Stimulated activated naive CD8-positive, alpha-beta T cell treated with anti-CD3 and anti-CD28 coated beads, Interleukin-15, Interleukin-2, amounts not matched to agents 100 U/mL and 50 U/mL, for 24 hours (primary cell): ENCODE results near the gene C20orf173.
A peak's percentile ranks its signal among the peaks of the same experiment; 100 is the strongest.

Source experiments
- ATAC-seq: fragments of 150-1000 bp; cut with Tn5 transposase; one replicate; pipeline ENCODE4 v1.10.0; 2021
- DNase-seq: peaks from one replicate; pipeline ENCODE4 v3.0.0; 2021

C20orf173 gene

DNA sequence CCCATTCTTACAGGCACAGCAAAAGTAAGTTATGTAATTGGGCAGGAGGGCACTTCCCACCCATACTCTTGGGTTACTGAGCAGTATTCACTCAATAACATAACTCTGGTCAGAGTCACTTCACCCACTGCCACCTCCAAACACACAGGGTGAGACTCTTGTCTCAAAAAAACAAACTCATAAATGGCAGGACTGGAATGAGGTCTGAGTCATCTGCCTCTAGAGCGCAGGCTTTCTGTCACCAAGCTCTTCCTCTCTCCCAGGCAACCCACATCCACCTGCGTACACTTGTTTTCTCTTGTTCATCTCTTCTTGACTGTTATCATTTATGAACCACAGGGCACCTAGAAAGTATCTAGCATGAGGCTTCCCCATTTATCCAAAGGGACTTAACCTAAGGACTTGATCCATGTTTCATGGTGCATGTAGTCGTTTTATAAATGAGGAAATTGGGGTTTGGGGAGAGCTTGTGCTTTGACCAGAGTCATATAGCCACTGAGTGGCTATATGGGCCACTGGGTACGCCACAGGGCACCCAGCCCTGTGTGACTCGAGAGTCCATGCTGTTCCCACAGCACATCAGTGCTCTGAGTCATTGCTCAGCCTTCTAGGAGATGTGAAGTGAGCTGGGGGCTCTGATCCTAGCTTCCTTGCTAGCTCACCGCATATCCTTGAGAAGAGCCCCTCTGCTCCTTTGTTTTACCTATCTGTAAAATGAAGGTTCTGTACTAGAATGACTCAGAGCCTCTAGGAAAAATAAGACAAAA, 22.4 kb downstream of the C20orf173 start:
- ATAC-seq (peak; percentile 74), DNase-seq (no peak)

GRCh38 chr20:35506179-35506578, 23.3 kb downstream of the C20orf173 start:
- no peak for DNase-seq
- ATAC-seq: no peak

DNA sequence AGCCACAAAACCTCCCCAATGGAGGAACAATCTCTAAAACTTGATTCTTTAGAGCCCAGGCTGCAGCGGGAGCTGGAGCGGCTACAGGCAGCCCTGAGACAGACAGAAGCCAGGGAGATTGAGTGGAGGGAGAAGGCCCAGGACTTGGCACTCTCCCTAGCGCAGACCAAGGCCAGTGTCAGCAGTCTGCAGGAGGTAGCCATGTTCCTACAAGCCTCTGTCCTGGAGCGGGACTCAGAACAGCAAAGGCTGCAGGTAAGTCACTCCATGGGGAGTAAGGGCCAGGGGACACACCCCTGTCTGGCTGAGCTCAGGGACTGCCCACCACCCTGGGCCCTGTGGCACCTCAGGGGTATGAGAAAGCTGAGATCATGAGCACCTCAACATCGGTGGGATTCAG, 24.7 kb downstream of the C20orf173 start:
- no peak for DNase-seq
- ATAC-seq: no peak

GRCh38 chr20:35503841-35504561, 25.5 kb downstream of the C20orf173 start:
- DNase-seq (no peak), ATAC-seq (no peak)

DNA sequence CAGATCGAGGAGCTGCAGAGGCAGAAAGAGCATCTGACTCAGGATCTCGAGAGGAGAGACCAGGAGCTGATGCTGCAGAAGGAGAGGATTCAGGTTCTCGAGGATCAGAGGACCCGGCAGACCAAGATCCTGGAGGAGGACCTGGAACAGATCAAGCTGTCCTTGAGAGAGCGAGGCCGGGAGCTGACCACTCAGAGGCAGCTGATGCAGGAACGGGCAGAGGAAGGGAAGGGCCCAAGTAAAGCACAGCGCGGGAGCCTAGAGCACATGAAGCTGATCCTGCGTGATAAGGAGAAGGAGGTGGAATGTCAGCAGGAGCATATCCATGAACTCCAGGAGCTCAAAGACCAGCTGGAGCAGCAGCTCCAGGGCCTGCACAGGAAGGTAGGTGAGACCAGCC, 26.2 kb downstream of the C20orf173 start:
- no peak for ATAC-seq

DNA sequence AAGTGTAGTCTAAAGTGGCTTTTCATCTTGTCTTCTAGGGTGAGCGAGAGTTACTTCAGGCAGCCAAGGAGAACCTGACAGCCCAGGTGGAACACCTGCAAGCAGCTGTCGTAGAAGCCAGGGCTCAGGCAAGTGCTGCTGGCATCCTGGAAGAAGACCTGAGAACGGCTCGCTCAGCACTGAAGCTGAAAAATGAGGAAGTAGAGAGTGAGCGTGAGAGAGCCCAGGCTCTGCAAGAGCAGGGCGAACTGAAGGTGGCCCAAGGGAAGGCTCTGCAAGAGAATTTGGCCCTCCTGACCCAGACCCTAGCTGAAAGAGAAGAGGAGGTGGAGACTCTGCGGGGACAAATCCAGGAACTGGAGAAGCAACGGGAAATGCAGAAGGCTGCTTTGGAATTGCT, 27.1 kb downstream of the C20orf173 start:
- ATAC-seq (no peak), DNase-seq (no peak)

More for the DNA sequence above, 26.2 kb downstream of the C20orf173 start:
- DNase-seq: no peak

GRCh38 chr20:35499271-35499670, 30.2 kb downstream of the C20orf173 start:
- DNase-seq: no peak
- peak; percentile 59 for ATAC-seq

GRCh38 chr20:35497780-35498189, 31.7 kb downstream of the C20orf173 start:
- no peak for ATAC-seq
- no peak for DNase-seq

DNA sequence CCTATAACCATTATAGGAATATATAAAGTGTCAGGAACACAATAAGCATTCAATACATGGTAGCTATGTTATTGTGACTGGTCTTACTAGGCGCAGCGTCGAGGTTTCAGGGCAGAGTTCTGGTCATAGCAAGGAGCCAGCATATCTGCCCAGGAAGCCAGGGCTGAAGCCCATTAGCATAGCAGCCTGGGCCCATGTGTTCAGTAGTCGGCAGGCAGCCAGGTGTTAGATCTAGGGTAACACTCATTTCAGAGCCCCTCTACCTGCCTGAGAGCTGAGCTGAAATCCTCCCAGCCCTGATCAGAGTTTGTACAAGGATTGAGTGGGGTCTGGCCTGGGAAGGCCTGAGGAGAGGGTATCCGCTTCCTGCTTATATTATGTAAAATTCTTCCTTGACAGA, 32.1 kb downstream of the C20orf173 start:
- ATAC-seq: no peak

GRCh38 chr20:35496481-35496880, 33.0 kb downstream of the C20orf173 start:
- no peak for ATAC-seq
- DNase-seq: no peak

More for the DNA sequence above, 32.1 kb downstream of the C20orf173 start:
- DNase-seq: no peak

GRCh38 chr20:35492352-35492751, 37.1 kb downstream of the C20orf173 start:
- ATAC-seq: no peak
- DNase-seq: no peak

- DNase-seq (no peak), ATAC-seq (no peak)
Observed at GRCh38 chr20:35491823-35492222, 37.6 kb downstream of the C20orf173 start.

- ATAC-seq: peak; percentile 98
Observed at GRCh38 chr20:35490736-35491181, 38.7 kb downstream of the C20orf173 start.

DNA sequence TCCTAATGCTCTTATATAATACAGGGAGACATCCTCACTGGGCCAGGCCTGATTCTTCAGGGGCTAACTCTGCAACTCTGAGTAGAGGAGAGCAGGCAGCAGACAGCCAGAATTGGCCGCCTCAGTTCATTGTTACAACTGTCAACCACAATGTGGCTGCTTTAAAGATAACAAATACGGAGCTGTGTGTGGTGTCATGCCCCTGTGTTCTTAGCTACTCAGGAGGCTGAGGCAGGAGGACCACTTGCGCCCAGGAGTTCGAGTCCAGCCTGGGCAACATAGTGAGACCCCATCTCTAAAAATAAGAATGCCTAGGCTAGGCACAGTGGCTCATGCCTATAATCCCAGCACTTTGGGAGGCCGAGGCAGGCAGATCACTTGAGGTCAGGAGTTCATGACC, 39.7 kb downstream of the C20orf173 start:
- ATAC-seq: no peak
- DNase-seq: no peak

More at GRCh38 chr20:35490736-35491181, 38.7 kb downstream of the C20orf173 start:
- DNase-seq: peak; percentile 62

DNA sequence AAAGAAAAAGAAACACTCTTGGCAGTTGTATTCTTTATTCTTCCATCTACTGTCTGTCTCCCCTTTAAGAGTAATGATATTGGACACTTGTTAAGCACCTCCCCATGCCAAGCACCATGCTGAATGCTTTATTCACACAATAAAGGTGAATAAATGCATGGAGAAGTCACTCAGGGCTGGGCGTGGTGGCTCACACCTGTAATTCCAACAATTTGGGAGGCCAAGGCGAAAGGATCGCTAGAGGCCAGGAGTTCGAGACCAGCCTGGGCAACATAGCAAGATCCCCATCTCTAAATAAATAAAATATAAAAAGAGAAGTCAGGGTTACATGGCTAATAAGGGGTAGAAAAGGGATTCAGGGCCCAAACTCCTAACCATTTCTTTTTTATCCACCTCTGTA, 42.0 kb downstream of the C20orf173 start:
- ATAC-seq (no peak), DNase-seq (no peak)

DNA sequence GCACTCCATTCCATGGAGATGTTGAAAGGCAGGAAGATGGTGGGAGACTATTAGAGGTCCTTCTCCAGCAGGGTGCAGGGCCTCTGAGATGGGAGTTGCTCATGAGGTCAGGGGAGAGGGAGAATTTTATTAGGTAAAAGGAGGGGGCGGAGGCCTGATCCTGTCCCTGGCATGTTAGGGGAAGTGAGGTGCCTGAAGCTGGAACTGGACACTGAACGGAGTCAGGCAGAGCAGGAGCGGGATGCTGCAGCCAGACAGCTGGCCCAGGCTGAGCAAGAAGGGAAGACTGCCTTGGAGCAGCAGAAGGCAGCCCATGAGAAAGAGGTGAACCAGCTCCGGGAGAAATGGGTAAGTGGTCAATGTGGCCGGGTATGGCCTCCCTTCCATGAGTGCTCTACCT, 49.7 kb downstream of the C20orf173 start:
- ATAC-seq (no peak), DNase-seq (no peak)

- no peak for DNase-seq
- peak; percentile 43 for ATAC-seq
Observed at GRCh38 chr20:35478804-35479472, 50.5 kb downstream of the C20orf173 start.
